Measurements from ENCODE around the gene CLASRP.

CLASRP gene

GRCh38 chr19:45023048-45023447, 15.8 kb upstream of the CLASRP start:
- no peak for DNase-seq

- DNase-seq, result no peak
Measured at GRCh38 chr19:45025264-45025663, 13.6 kb upstream of the CLASRP start.

DNA sequence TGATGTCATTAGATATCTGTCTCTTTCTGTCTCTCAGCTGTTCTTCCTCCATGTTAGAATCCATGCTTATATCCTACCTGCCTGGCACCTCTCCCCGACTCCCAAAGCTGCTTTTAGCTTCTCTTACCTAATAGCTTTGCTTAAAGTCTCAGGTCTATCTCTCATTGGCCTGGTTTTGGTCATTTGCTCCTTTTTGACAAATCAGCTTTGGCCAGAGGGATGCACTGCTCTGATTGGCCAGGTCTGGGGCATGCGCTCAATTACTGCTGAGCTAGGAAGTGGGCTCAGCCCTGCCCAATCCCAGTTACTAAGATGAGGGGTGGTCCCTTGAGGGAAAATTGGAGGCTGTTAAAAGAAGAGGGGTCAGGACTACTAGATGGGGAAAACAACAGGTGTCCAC, 11.5 kb upstream of the CLASRP start:
- DNase-seq, result no peak

- no peak for DNase-seq
Measured at GRCh38 chr19:45030825-45031224, 8.0 kb upstream of the CLASRP start.

- no peak for DNase-seq
Measured at GRCh38 chr19:45032421-45032820, 6.4 kb upstream of the CLASRP start.

GRCh38 chr19:45035755-45036154, 3.1 kb upstream of the CLASRP start:
- DNase-seq, result no peak

DNA sequence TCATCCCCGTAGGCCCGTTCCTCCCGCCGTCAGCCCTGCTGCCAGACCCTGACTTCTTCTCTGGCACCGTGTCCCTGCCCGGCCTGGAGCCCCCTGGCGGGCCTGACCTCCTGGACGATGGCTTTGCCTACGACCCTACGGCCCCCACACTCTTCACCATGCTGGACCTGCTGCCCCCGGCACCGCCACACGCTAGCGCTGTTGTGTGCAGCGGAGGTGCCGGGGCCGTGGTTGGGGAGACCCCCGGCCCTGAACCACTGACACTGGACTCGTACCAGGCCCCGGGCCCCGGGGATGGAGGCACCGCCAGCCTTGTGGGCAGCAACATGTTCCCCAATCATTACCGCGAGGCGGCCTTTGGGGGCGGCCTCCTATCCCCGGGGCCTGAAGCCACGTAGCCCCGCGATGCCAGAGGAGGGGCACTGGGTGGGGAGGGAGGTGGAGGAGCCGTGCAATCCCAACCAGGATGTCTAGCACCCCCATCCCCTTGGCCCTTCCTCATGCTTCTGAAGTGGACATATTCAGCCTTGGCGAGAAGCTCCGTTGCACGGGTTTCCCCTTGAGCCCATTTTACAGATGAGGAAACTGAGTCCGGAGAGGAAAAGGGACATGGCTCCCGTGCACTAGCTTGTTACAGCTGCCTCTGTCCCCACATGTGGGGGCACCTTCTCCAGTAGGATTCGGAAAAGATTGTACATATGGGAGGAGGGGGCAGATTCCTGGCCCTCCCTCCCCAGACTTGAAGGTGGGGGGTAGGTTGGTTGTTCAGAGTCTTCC, 1.3 kb upstream of the CLASRP start:
- no peak for DNase-seq

GRCh38 chr19:45040059-45040771, 1.4 kb downstream of the CLASRP start:
- DNase-seq, result no peak

- no peak for DNase-seq
Measured at GRCh38 chr19:45041125-45041524, 2.3 kb downstream of the CLASRP start.

DNA sequence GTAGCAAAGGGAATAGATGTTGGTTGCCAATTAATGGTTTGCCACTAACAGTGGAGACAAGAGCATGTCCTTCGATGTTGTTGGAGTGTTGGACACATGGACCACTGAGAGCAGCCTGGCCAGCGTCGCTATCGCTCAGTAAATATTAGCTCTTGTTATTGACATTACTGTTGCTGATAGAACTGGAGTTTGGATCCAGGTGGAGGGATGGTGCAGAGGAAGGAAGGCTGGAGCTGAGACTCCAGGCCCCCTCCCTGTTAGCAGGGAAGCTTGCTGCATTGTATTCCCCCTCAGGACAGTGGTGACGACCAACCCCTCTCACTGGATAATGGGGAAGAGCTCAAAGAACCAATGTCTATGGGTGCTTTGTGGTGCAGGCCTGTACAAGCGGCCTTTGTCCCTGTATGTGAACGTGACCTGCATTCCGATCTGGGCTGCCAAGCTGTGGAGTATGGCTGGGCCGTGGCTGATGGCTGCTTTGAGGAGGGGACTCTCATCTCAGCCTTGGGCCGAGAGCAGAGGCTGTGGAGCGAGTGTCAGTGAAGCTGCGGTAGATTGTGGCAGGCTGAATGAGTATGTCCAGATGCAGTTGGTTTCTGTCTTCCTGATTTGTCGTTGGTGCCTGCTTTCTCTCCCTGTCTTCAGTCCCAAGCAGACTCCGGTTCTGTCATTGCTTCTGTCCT, 7.0 kb downstream of the CLASRP start:
- DNase-seq, result no peak

- no peak for DNase-seq
Measured at GRCh38 chr19:45046355-45046754, 7.5 kb downstream of the CLASRP start.

- DNase-seq, result no peak
Measured at GRCh38 chr19:45047188-45047797, 8.4 kb downstream of the CLASRP start.

- DNase-seq, result no peak
Measured at GRCh38 chr19:45049073-45049736, 10.4 kb downstream of the CLASRP start.

GRCh38 chr19:45050036-45050435, 11.2 kb downstream of the CLASRP start:
- DNase-seq, result no peak

DNA sequence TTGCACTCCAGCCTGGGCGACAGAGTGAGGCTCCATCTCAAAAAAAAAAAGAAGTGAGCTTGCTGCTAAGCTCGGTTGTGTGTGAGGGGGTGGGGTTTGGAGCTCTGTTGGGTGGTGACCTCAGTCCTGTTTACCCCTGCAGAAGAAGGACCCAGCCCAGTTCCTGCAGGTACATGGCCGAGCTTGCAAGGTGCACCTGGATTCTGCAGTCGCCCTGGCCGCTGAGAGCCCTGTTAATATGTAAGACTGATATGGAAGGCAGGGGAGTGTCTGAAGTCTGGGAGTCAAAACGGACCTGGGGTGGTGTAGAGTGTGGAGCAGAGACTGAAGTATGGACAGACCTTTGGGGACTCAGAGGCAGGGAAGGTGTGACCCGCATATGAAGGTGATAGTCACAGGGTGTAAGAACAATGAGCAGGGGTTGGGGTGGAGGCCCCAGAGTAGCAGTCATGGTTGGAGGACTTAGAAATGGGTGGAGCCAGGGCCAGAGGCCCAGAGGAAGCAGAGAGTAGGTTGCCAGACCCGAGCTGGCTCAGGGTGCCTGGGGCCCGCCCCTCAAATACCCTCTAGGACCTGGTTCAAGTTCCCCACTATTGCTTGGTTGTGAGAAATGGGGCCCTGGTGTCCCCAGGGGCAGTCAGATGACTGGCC, 13.2 kb downstream of the CLASRP start:
- DNase-seq, result no peak

- DNase-seq, result no peak
Measured at GRCh38 chr19:45056831-45057230, 18.0 kb downstream of the CLASRP start.

- no peak for DNase-seq
Measured at GRCh38 chr19:45057444-45057843, 18.6 kb downstream of the CLASRP start.

- DNase-seq, result no peak
Measured at GRCh38 chr19:45058622-45059159, 19.8 kb downstream of the CLASRP start.

- no peak for DNase-seq
Measured at GRCh38 chr19:45059258-45059965, 20.6 kb downstream of the CLASRP start.

GRCh38 chr19:45061965-45062364, 23.1 kb downstream of the CLASRP start:
- DNase-seq, result no peak

Measured in cortex of kidney (tissue), 1 donor.